Frontal cortex (tissue), 4 donors: ENCODE measurements around the gene ACVR1B. TPM values are rescaled to one million over a fixed set of nuclear protein-coding genes. Genes with fewer than 3 reads are reported as not detected.

Source experiments
- DNase-seq, 2 donors: peaks; one replicate each; pipeline ENCODE4 v3.0.0; 2012; ENCODE audit warnings: low spot score in 2 of 2
- FAIRE-seq: peaks from 2 replicates; lab custom pipeline; 2012; peaks lifted over from hg19 to GRCh38; lab: Jason Lieb, UNC
- small RNA-seq: library from RNA; depleted of rRNA; stranded (forward); fragments of <200 nt; gene quantifications from one replicate; pipeline ENCODE3, GENCODE V24; 2014
- total RNA-seq: library from RNA; depleted of rRNA; stranded (reverse); fragments of >200 nt; gene quantifications from one replicate; pipeline ENCODE4 v1.2.3, GENCODE V29; 2014
- donor health status: control.
- donor health status: control.
- donor health status: control.

Gene ACVR1B
- total RNA-seq, 1 donor from 2014 or later: 43.2 TPM

DNA sequence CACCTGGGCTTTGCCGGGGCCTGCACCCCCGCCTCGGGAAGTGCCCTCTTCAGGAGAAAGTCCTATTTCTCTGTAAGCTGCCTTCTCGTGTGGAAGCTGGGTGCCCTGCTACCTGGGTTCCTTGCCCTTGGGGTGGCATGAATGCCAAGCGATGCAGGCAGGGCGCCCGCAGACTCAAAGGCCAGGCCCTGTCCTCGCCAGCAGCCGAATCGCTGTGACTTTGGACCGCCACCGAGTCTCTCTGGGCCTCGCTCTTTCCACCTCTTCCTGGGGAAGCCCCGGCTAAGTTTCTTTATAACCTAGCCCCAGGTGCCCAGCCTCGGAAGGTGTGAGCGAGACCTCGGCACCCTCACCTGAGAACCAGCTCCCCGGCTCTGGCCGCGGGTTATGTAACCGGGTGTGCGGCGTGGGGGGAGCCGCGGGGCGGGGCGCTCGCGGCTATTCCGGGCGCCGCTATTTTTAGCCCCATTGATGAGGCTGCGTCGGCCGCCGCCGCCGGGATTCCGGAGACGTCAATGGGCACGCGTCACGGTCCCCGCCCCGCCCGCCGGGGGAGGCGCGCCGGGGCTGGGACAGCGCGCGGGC, 85.2 kb downstream of the ACVR1B start:
- FAIRE-seq (no peak), DNase-seq (peak; percentile 89 to 94)

DNA sequence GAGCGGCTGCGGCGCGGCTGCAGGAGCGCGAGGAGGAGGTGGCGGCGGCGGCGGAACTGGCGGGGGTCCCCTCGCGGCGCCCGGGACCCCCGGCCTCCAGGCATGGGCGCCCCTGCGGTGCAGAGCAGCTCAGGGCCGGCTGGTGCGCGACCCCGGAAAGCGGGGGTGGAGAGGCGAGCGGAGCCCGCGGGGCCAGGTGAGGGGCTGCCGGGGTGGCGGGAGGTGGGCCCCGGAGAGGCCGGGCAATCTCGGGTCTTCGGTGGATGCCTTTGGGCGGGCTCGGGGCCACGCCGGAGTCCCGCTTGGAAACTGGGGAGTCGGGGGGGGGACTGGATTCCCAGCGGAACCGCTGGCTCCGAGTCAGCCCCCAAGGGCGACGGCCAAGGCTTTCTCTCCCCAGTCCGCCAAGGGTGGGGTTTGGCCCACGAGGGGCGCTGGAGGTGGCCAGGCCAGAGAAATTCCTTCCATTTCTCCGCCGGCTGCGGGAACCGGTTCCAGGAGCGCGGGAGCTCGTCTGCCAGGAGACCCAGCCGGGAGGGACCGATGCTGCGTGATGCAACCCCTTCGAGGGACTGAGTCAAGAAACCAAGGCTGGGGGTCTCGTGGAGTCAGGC, 85.9 kb downstream of the ACVR1B start:
- DNase-seq: no peak
- no peak for FAIRE-seq

DNA sequence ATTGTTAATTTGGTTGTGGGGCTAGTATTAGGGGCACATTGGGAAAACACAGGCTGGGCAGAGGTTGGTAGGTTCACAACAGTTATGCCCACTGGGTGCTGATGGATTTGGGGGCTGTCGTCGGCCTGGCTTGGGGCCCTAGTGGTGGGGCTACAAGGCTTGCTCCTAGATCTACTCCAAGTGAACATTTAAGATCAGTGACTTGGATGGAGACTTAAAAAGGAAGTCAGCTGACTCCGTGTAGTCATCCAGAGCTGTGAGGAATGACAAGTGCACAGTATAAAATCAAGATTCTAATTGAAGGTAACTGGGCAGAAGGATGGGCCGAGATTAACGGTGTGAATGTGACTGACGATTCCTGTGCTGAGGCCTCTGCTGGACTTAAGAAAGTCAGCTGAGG, 86.9 kb downstream of the ACVR1B start:
- DNase-seq (no peak), FAIRE-seq (no peak)

DNA sequence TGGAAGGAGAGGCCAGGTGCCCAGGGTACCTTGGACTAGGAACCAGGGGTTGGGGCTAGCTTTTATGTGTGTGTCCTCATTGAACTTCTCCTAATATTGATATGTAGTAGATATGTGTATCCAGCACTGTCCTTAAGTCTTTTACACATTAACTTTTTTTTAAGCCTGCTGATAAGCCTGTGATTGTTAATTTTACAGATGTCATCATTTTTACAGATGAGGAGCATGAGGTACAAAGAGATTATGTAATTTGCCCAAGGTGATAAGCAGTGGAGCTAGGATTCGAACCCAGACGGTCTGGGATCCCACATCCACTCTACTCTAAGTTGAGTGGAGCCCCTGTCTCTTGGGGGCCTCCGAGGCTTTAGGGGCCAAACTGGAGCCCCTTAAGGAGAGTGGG, 89.5 kb downstream of the ACVR1B start:
- FAIRE-seq: no peak
- no peak for DNase-seq

DNA sequence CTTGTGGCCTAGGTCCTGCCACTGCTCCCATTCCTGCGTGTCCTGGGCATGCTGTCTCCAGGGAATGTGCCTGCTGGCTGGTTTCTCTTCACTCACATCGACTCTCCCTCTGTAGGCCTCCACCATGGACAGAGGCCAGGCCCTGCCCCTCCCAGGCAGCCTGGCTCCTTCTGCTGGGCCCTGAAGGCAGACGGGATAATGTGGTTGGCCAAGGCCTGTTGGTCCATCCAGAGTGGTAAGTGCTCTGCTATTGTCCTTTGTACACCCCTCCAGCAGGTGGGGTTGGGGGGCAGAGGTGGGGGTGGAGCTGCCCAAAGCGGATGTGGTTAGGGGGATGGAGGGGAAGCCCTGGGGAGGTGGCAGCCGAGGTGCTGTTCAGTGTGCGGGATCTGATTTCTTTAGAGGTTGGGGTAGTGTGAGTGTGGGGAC, 90.2 kb downstream of the ACVR1B start:
- DNase-seq (no peak), FAIRE-seq (no peak)

DNA sequence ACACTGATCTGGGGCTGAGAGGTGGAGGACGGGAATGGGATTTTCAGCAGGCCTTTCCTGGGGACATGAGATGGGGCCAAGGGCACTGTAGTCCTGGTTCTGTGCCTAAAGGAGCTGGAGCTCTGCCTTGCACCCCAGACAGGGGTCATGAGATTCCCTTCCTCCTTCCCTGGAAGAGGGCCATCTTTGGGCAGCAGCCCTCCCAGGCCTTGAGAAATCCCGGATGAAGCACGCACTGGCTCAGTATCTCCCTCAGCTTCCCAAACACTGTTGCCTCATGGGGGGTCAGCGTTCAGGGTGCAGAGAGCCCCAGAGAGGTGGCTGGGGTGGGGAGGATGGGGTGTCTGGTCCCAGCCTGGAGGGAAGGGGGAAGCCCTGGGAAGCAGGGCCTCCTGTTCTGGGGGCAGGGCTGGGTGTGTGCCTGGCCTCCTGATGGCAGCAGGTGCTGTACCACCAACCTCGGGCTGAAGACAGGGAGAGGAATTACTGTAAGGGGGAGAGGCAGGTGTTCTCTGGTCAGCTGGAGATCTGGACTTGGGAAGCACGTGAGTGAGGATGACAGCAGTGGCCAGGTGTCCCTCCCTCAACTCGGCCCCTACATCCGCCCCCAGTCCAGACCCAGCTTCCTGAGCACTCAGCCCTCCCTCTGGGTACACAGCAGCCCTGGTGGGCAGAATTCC, 91.3 kb downstream of the ACVR1B start:
- FAIRE-seq (no peak), DNase-seq (no peak)

DNA sequence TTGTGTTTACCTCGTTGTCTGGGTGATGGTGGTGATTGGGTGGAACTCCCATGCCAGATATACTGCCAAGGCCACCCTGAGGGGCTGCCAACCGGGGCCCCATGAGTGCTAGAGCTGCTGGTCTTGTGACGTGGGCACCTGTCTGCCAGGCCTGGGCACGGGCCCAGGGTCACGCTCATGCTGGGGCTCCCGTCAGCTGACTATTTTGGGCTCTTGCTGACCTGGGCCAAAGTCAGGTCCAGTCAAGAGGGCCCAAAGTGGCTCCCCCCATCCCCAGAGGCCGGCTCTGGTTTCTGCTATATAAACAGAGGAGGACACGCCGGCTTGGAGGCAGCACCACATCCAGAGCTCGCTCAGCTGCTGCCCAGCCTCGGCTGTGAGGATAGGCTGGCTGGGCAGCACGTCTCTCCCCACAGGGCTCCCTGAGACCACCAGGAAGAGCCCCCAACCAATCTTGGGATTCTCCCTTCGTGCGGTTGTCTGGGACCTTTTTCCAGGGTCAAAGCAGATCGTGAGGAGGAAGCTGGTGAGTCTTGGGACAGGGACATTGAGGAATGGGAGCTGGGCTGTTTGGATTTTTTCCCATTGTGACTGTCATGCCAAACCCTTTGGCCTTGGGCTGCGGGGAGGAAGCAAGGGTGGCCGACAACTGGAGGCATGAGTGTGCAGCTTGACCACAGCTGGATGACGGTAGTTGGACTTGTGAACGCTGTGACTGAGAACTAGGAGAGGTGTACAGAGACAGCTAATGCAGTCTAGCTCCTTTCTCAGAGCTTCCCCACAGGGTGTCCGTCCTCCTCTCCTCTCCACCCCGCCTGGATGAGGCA, 92.1 kb downstream of the ACVR1B start:
- DNase-seq (no peak), FAIRE-seq (no peak)

DNA sequence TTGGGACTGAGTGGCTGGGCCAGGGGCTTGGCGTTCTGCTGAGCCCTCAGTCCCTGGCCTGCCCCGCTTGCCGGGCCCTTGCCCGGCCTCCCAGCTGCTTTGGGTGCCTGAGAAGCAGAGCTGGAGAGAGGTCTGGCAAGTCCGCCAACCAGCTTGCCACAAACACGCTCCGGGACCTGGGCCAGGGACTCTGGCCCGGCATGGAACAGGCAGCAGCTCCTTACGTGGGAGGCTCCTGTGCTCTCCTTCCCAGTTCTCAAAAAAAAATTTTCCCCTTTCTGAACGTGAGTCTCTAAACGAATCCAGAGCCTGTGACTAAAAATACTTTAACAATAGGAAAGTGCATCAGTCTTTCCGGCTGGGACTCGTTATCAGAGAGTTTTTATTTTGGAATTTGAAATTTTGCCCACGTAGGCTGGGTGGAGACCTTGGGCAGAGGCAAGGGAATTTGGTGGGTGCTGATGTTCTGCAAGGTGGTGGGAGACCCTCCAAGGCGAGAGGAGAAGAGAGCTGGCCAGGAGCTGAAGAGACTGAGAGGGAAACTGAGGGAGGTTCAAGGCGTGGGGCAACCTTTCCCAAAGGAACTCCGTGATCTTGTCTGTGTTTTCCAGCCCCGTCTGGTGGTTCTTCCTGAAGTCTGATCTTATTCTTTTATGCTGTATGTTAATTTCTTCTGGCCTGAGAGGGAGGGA, 92.9 kb downstream of the ACVR1B start:
- DNase-seq (peak in 1 of 2 donors; percentile 70), FAIRE-seq (no peak)

DNA sequence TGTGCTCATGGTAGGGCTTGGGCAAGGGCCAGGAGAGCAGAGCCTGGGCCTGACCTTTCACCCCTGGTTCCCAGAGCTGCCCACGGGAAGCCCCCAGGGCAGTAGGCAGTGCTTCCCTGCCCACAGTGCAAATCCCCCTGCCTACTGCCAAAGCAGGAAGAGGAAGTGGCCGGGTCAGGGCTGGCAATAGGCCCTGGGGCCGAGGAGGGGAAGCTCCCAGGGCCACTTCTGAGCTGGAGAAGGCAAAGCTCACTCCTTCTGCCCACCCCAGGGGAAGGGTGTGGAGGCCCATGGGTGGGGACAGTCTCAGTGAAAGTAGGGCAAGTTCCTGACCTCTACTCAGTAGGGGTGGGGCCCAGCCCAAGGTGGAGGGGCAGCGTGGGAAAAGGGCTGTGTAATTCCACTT, 94.3 kb downstream of the ACVR1B start:
- DNase-seq: no peak
- no peak for FAIRE-seq

Small RNA genes within 50 kb of the gene (small RNA-seq; reads per million reads assigned to genes)
- gene RNU6-574P: not detected

Other genes starting within 250 kb of the ACVR1B start
- gene FIGNL2, start 103.0 kb upstream of the ACVR1B start, total RNA-seq: 0.82 TPM
- not detected for gene ANKRD33, start 63.6 kb upstream of the ACVR1B start, total RNA-seq
- 9.4 TPM for gene ACVRL1, start 44.2 kb upstream of the ACVR1B start, total RNA-seq
- 2.4 TPM for gene TAMALIN, start 55.2 kb downstream of the ACVR1B start, total RNA-seq
- gene NR4A1, start 99.7 kb downstream of the ACVR1B start, total RNA-seq: 5.3 TPM
- gene ATG101, start 118.3 kb downstream of the ACVR1B start, total RNA-seq: 26.5 TPM
- not detected for gene SMIM41, start 128.0 kb downstream of the ACVR1B start, total RNA-seq
- not detected for gene KRT80, start 240.3 kb downstream of the ACVR1B start, total RNA-seq